ENCODE data around the gene CXADR. TPM values are rescaled to one million over a fixed set of nuclear protein-coding genes. Genes with fewer than 3 reads are reported as not detected.

CXADR gene
- total RNA-seq, 1 donor from 2014 or later = 226 TPM

DNA sequence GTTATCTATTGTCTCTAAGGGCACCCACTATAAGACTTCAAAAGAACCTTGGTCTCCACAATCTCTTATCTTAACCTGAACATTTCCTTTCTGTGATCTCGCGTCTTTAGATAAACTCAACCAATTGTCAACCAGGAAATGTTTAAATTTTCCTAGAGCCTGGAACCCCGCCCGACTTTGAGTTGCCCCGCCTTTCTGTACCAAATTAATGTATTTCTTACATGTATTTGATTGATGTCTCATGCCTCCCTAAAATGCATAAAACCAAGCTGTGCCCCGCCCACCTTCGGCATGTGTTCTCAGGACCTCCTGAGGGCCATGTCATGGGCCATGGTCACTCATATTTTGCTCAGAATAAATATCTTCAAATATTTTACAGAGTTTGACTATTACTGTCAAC is 5.9 kb upstream of the CXADR start:
- no peak overlapping the region for H3K27ac Mint-ChIP-seq
- H3K9me3 Mint-ChIP-seq = peaks cover 17% of the 10 kb centered on the region
- H3K9ac ChIP-seq = no peak overlapping the region
- no peaks in the 10 kb centered on the region for H3K27me3 ChIP-seq
- no peaks in the 10 kb centered on the region for H3K79me2 ChIP-seq (ENCODE audit: low read depth)
- H4K20me1 ChIP-seq (ENCODE audit: low read depth) = no peaks in the 10 kb centered on the region
- H3F3A ChIP-seq (ENCODE audit: low read depth) = peaks cover 23% of the 10 kb centered on the region
- no peak overlapping the region for H3K4me3 Mint-ChIP-seq
- TF ChIP-seq EZH2 (IDR thresholded peaks at IDR 0.05) = no peak
- TF ChIP-seq, protein P1, sequence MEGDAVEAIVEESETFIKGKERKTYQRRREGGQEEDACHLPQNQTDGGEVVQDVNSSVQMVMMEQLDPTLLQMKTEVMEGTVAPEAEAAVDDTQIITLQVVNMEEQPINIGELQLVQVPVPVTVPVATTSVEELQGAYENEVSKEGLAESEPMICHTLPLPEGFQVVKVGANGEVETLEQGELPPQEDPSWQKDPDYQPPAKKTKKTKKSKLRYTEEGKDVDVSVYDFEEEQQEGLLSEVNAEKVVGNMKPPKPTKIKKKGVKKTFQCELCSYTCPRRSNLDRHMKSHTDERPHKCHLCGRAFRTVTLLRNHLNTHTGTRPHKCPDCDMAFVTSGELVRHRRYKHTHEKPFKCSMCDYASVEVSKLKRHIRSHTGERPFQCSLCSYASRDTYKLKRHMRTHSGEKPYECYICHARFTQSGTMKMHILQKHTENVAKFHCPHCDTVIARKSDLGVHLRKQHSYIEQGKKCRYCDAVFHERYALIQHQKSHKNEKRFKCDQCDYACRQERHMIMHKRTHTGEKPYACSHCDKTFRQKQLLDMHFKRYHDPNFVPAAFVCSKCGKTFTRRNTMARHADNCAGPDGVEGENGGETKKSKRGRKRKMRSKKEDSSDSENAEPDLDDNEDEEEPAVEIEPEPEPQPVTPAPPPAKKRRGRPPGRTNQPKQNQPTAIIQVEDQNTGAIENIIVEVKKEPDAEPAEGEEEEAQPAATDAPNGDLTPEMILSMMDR (IDR thresholded peaks at IDR 0.05) = no peak
- TF ChIP-seq EZH2phosphoT487 (IDR thresholded peaks at IDR 0.05) = no peak
- H3K4me2 ChIP-seq = no peak overlapping the region
- no peaks in the 10 kb centered on the region for H3K36me3 ChIP-seq
- no peak overlapping the region for H3K4me3 ChIP-seq
- H3K36me3 Mint-ChIP-seq = peaks cover 9% of the 10 kb centered on the region
- H3K27me3 Mint-ChIP-seq (ENCODE audit: insufficient read depth, low read depth) = peaks cover 6% of the 10 kb centered on the region
- H3K4me1 Mint-ChIP-seq = peaks cover 10% of the 10 kb centered on the region
- H3K9me3 ChIP-seq (ENCODE audit: low read depth) = peaks cover 5% of the 10 kb centered on the region
- no peak overlapping the region for H2AFZ ChIP-seq (replicated peaks)
- no peak for DNase-seq (ENCODE audit: low spot score)
- no peaks in the 10 kb centered on the region for H3K4me1 ChIP-seq
- no peak overlapping the region for H3K27ac ChIP-seq

GRCh38 chr21:17507591-17507990 is 5.3 kb upstream of the CXADR start:
- no peaks in the 10 kb centered on the region for H4K20me1 ChIP-seq (ENCODE audit: low read depth)
- H3K27ac ChIP-seq = no peak overlapping the region
- H3K27me3 ChIP-seq = no peaks in the 10 kb centered on the region
- Mint-ChIP-seq H3K4me3 (no peak overlapping the region), H3K9me3 (peaks cover 17% of the 10 kb centered on the region), H3K27ac (no peak overlapping the region), H3K36me3 (peaks cover 9% of the 10 kb centered on the region), H3K27me3 (ENCODE audit: insufficient read depth, low read depth) (peaks cover 6% of the 10 kb centered on the region), H3K4me1 (peaks cover 13% of the 10 kb centered on the region)
- H3K79me2 ChIP-seq (ENCODE audit: low read depth) = no peaks in the 10 kb centered on the region
- no peak overlapping the region for H2AFZ ChIP-seq (replicated peaks)
- H3K4me2 ChIP-seq = no peak overlapping the region
- no peak overlapping the region for H3K9ac ChIP-seq
- no peak for TF ChIP-seq EZH2phosphoT487 (IDR thresholded peaks at IDR 0.05)
- H3K36me3 ChIP-seq = no peaks in the 10 kb centered on the region
- no peak overlapping the region for H3K4me3 ChIP-seq
- H3K4me1 ChIP-seq = no peaks in the 10 kb centered on the region
- no peak for DNase-seq (ENCODE audit: low spot score)
- H3F3A ChIP-seq (ENCODE audit: low read depth) = peaks cover 27% of the 10 kb centered on the region
- H3K9me3 ChIP-seq (ENCODE audit: low read depth) = peaks cover 5% of the 10 kb centered on the region

DNA sequence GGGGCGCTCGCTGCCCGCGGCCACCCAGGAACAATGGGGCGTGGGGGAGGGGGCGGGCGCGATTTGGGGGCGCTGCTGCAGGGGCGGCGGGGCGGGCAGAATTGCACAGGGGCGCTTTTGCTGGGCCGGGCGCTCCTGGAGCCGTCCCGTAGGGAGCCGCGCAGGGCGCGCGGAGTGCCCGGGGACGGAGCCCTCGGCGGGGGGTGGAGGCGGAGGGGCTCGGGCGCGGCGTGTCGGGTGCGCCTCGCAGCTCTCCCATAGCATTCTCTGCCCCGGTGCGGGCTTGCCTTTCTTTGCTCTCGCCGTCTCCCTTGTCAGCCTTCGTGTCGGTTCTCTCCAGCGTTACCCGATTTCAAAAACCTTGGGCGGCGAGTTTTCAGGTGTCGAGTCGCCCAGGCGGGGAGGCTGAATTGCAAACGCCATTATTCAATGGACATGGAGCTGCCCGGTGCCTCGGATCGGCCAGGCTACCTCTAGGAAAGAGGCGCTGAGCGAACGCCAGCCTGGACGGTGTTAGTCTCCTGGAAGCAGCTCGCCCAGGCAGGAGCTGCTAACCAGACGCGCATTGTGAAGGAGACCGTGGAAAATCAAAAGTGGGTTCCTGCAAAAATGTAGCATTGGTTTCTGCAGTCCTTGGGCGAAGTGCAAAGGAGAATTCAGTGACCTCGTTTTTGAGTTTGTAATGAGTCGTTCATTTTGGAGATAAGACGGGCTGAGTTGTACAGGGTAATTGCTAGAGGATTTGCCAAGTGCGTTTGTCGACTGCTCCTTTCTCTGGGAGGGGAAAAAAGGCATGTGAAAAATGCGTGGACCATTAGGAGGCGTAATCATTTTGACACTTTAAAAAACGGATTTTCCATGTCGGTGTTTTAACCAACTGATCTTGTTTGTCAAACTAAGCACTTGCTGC is 626 bp downstream of the CXADR start:
- H2AFZ ChIP-seq (replicated peaks) = peak overlapping the region; percentile 68
- H3K9me3 ChIP-seq (ENCODE audit: low read depth) = no peaks in the 10 kb centered on the region
- peak overlapping the region; percentile 78 for H3K9ac ChIP-seq
- H3K27me3 ChIP-seq = no peaks in the 10 kb centered on the region
- DNase-seq (ENCODE audit: low spot score) = peak; percentile 71
- TF ChIP-seq EZH2 (IDR thresholded peaks at IDR 0.05) = no peak
- TF ChIP-seq, protein P1 (IDR thresholded peaks at IDR 0.05) = peak; percentile 23
- H3K4me2 ChIP-seq = peak overlapping the region; percentile 89
- Mint-ChIP-seq H3K27me3 (ENCODE audit: insufficient read depth, low read depth) (peaks cover 6% of the 10 kb centered on the region), H3K36me3 (peaks cover 38% of the 10 kb centered on the region), H3K4me3 (peak overlapping the region; percentile 97), H3K9me3 (peaks cover 26% of the 10 kb centered on the region), H3K4me1 (peaks cover 36% of the 10 kb centered on the region), H3K27ac (peak overlapping the region; percentile 95)
- peak overlapping the region; percentile 99 for H3K4me3 ChIP-seq
- peaks cover 27% of the 10 kb centered on the region for H3F3A ChIP-seq (ENCODE audit: low read depth)
- peaks cover 50% of the 10 kb centered on the region for H4K20me1 ChIP-seq (ENCODE audit: low read depth)
- H3K4me1 ChIP-seq = peaks cover 11% of the 10 kb centered on the region
- peak overlapping the region; percentile 60 for H3K27ac ChIP-seq
- H3K79me2 ChIP-seq (ENCODE audit: low read depth) = peaks cover 57% of the 10 kb centered on the region
- no peaks in the 10 kb centered on the region for H3K36me3 ChIP-seq
